Hematopoietic multipotent progenitor cell treated with erythropoietin and hydrocortisone succinate and interleukin-3 and kit ligand, for 4 days (in vitro differentiated cells): ENCODE results near the gene C10orf95.

Source experiments
- DNase-seq: peaks from one replicate; pipeline ENCODE4 v3.0.0-alpha.2; 2015

Gene C10orf95

DNA sequence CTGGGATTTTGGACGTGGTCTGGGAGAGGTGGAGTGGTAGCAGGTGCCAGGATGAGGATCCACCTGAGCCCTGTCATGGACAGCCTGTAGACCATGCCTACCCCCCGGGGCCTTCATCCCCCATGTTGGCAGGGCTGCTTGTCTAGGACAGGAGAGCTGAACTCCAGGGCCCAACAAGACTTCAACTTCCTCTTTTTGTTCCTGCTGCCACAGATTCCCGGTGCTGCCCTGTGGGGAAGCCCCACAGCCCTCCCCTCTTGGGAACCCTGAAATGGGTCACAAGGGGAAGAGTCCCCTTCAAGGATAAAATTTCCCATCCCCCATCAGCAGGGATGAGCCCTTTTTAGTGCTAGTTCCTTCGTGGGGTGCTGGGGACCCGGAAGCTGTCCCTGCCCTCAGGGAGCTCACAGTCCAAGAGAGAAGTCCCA lies 17.7 kb downstream of the C10orf95 start:
- DNase-seq, result peak; percentile 74

DNA sequence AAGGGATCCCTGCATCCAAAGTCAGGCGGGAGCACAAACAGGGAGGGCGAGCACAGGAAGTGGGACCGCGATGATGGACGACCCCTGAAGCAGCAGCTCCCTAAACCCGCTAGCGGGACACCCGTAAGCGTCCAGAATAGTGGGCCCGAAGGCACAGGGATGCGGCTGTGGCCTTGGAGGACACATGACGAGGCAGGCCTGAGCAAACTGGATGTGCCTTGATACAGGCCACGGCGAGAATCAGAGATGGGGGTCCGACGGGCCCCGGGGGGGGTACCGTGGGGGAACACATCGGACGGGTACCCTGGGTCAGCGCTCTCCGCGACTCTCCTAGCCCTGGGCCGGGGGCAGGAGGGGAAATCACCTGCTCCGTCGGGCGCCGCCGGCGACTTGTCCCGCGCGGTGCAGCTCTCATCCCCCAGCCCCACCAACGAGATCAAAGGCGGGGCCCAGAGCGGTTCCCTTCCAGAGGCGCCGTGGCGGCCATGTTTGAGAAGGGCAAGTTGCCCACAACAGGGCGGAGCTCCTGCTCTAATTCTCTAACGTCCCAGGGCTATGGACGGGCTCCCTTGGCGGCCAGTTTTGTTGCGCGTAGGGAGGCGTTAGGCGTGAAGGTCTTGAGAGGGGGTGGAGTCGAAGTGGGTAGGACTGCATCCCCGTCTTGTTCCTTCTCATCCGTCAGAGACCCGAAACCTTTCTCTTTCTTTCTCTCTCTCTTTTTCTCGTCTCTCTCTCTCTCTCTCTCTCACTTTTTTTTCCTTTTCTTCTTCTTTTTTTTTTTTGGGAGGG lies 19.0 kb downstream of the C10orf95 start, which contains the start of gene CUEDC2:
TSS of gene CUEDC2 (minus strand) at position 413 of the 789 bp plus-strand sequence. CDS start 7,386 bp downstream, outside the sequence.
- DNase-seq, result peak; percentile 99

DNA sequence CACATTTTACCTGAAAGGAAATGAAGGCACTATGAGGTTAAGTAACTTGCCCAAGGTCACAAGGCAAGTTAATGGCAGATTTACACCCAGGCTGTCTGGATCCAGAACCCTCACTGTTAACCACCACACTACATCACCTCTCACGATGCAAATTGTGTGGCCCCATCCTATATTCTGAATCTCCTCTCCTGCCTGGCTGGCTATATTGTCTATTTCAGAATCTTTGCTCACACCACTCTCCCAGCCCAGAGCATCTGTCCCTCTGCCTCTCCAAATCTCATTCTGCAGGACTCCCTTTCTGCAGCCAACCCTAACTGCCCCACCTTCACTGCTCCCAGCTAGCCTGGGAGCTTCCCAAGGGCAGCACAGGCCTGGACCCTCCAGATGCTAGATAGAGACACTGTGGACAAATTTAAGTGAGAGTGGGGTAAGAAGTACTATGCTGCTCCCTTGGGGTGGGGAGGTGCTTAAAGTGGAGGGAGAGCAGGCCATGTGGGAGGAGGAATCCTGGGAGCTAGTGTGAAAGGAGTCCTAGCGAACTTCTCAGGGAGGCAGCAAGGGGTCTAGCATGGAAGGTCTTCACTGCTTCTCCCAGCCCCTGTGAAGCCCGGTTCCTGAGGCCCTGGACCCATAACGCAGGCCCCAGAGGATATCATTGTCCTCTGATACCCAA lies 19.8 kb downstream of the C10orf95 start:
- DNase-seq, result peak; percentile 64

DNA sequence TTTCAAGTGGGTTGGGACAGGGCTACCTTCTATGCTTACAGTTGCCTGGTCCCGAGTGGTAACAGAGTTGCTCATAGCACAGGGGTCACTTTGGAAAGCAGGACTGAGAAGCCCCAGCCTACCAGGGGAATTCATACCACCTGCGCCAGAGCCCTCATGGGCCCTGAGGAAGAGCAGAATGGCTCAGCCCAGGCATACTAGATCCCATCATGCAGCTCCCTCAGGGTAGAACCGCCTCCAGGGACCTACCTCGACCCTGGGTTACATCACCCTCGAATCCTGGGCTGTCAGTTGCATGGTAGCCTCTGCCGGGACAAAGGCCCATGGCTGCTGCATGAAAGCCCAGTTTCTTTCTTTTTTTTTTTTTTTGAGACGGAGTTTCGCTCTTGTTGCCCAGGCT lies 21.9 kb downstream of the C10orf95 start:
- no peak for DNase-seq

DNA sequence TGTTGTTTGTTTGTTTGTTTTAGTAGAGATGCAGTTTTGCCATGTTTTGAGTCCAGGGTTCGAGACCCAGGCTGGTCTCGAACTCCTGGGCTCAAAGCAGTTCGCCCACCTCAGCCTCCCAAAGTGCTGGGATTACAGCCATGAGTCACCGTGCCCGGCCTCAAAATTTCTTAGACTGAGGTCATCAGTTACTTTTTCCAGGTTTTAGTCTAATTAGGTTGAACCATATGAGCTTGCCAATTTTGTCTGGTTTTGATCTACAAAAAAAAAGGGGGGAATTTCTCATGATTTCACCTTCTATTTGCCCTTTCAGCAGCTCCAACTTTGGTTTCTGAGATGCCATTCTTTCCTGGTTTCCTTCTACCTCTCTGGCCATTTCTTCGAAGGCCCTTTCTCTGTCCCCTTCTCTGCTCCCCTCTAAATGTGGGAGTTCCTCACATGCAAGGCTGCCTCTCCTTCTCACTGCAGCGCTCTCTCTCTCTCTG lies 24.5 kb downstream of the C10orf95 start:
- no peak for DNase-seq

DNA sequence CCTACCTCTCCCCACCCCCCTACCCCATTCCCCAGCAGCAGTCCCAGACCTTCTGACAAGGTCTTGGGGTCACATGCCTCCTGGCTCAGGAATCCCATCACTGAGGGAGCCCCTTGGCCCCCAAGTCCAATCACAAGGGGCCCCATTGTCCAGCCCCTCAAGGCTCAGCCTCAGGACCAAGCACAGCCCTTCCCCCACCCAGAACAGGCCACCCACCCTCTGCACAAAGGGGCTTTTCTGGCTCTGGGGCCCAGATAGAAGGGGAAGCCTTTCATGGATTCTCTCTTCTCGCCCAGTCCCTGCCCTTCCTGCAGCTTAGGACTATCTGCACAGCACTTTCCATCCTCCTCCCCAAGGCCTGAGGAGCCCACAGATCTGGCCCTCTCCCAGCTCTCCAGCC lies 25.9 kb downstream of the C10orf95 start:
- no peak for DNase-seq

DNA sequence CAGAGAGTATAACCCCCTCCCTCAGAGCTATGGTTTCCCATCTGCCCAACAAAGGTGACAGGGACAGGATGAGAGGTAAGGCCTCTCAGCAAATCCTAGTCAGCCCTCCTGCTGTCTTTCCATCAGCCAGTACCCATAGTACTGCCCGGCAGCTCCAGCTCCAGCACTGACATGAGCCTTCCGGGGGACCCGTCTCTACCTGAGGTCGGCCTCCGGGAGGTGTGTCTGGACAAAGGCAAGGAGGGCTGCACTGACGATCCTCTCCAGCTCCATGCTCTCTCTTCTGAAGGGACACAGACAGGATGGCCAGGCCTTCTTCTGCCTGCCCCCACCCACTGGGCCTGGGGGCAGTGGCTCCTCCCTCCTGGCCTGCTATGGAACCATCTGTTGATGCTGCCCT lies 26.4 kb downstream of the C10orf95 start:
- DNase-seq, result no peak

DNA sequence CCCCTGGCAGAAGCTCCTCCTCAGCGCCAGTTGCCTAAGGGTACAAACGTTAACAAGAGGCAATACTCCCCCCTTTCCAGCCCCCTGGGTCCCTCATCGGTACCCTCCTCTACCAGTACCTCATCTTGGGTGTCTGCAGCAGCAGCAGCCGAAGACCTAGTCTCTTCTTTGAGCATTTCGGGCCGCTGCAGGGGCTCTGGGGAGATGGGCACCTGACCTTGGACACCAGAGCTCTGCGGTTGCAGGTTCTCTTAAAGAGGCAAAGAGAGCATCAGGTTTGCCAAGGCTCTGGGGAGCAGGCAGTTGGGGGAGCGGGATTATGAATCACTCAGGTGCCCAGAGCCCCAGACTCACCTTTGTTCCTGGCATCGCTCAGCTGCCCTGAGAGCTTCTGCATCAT lies 27.2 kb downstream of the C10orf95 start:
- DNase-seq, result no peak

DNA sequence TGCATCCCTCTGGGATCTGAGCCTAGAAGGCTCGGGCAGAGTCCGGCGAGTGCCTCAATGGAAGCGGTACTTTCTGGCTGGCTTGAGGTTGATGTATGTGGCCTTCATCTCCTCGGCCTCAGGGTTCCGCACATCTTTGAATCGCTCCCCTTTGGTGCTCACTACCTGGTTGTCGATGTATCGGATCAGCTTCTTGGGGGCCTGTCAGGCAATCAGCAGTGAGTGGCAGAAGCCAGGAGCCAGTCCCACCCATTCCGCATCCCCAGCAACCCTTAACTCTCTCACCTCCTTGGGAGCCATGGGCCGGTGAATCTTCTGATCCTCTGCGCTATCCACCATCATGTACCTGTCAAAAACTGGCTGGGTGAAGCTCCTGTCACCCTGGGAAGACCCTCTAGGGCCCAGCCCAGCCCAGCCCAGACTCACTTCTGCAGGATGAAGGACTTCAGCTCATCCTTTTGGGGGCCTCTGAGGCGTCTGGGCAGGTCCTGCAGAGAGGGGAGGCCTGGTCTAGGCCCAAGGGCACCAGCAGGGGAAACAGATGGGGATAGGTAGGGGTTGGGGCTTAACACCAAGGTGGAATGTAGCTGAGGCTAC lies 27.9 kb downstream of the C10orf95 start:
- DNase-seq, result no peak

DNA sequence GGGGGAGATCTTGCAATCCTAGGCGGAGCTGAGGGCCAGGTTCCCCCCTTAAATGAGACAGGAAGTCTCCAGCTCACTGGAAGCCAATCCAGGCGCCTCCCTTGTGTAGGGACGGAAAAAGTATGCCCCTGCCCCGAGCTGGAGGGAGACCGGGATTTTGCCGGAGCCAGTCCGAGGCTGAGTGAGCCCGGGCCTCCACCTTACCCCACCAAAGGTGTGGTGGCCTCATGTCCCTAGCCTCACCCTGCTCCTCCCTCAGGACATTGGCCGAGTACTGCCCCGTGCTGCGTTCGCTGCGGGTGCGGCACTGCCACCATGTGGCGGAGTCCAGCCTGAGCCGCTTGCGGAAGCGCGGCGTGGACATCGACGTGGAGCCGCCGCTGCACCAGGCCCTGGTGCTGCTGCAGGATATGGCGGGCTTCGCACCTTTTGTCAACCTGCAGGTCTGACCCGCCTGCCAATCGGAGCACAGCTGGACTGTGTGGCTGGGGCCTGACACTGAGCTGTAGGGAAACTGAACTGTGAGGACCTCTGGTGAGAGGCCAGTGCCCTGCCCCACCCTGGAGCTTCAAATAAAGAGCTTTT lies 28.7 kb downstream of the C10orf95 start:
- DNase-seq, result peak; percentile 89

DNA sequence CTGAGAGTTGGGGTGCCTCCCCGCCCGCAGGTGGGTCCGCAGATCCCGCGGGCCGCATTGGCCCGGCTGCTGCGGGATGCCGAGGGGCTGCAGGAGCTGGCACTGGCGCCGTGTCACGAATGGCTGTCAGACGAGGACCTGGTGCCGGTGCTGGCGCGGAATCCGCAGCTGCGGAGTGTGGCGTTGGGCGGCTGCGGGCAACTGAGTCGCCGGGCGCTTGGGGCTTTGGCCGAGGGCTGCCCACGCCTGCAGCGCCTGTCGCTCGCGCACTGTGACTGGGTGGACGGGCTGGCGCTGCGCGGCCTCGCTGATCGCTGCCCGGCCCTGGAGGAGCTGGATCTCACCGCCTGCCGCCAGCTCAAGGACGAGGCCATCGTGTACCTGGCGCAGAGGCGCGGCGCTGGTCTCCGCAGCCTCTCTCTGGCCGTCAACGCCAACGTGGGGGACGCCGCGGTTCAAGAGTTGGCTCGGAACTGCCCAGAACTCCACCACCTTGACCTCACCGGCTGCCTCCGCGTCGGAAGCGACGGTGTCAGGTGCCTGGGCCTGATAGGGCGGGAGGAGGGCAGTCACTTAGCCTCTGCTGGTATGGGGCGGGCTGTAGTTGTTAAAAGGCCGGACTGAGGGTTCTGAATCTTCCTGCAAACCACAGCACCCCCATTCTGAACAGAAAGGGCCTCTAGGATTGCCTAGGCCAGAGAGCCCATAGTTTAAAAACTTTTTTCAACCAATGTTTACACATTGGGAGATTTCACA lies 29.4 kb downstream of the C10orf95 start:
- DNase-seq, result peak; percentile 81

DNA sequence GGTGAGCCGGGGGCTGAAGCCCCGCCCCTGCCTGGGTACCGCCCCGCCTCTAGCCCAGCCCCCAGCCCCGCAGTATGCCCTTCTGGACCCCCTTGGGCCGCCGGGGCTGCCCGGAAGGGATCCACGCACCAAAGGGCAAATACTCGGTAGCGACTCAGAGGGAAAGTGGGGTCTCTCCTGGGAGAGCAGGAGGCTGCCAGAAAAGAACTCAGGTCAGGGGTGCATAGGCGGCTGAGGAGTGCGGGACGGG lies 29.9 kb downstream of the C10orf95 start:
- DNase-seq, result no peak

DNA sequence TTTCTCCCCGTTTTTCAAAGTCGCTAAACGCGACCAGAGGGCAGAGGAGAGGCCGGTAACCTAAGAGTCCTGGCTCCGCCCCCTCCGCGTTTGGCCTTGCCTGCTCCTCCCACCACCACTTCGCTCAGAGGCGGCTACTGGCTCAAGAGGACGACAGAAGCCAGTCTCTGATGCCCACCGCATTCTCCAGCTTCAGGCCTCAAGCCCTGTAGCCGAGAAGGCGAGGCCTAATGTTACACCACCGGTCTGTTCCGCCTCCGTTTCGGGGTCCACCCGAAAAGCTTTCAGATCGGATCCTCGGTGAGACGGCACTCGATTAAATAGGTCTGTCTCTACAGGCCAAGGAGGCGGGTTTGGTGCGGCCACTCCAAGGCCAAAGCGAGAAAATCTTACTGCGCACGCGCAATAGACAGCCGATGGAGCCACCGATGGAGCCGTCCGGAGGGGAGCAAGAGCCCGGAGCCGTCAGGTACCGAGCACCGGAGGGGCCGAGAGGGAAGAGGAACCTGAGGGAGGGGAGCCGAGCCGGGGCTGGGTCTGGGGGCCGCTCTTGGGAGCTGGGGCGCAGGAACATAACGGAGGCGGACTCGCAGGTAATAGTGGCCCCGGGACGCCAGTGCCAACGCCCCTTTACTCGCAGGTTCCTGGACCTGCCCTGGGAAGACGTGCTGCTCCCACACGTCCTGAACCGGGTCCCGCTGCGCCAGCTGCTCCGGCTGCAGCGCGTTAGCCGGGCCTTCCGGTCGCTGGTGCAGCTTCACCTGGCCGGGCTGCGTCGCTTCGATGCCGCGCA lies 30.4 kb downstream of the C10orf95 start, which contains the start of gene FBXL15:
TSS of gene FBXL15 (plus strand) at position 123 of the 793 bp plus-strand sequence. CDS start at position 417, 294 bp downstream.
- peak; percentile 99 for DNase-seq

DNA sequence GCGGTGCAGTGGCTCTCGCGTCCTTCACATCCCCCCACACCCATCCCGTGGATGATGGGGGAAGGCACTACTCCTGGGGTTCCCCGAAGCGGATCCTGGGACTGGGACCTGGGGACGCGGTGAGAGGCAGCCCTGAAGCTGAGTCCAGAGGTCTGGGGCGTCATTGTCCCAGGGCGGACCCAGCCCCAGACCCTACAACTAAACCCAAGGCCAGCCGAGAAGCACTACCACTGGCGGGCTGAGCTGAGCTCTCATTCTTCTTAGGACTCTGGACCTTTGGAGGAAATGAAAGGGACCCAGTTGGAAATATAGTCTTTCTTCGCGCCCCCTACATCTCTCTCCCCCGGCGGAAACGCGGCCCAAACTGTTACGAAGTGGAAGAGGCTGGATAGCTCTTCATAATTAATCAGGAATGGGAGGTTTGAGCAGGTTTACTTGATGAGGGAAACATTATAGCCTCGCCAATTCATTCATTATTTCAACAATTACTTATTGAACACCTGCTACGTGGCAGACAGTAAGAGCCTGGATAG lies 31.1 kb downstream of the C10orf95 start:
- no peak for DNase-seq

DNA sequence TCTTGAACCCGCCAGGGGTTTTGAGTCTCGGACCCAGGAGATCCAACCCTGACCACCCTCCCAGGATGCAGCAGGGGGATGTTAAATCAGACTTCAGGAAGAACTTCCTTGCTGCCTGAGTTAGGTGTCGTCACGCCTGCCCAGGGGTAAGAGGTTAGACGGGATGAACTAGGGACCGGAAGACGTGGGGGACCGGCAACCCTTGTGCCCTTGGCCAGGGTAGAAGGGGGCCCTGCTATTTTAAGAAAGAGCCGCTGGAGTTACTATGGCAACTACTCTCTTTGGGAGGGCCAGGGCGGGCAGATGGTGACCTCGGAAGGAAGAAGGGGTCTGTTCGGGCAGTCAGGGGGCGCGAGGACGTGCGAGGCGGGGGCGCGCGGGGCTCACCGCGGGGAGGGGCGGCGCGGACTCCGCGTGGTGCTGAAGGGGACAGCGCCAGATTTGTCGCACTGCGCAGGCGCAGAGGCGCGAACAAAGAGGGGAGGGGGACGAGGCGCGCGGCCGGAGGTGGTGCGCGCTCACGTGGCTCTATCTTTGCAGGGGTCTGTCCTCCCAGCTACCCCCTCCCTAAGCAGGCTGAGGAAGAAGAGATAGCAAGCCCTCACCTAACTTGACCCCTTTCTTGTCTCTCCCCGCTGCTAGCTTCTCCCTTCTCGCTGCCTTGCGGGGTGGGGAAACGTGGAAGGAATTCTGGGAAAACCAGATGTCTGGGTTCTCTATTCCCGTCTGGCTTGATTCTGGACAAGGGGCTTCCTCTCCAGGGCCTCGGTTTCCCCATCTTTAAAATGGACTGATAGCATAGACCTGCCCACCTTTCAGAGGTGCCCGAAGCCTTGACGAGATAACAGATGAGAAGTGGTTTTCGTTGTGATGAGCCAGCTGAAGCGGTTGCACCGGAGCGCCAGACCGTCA lies 31.8 kb downstream of the C10orf95 start:
- DNase-seq, result peak; percentile 77

DNA sequence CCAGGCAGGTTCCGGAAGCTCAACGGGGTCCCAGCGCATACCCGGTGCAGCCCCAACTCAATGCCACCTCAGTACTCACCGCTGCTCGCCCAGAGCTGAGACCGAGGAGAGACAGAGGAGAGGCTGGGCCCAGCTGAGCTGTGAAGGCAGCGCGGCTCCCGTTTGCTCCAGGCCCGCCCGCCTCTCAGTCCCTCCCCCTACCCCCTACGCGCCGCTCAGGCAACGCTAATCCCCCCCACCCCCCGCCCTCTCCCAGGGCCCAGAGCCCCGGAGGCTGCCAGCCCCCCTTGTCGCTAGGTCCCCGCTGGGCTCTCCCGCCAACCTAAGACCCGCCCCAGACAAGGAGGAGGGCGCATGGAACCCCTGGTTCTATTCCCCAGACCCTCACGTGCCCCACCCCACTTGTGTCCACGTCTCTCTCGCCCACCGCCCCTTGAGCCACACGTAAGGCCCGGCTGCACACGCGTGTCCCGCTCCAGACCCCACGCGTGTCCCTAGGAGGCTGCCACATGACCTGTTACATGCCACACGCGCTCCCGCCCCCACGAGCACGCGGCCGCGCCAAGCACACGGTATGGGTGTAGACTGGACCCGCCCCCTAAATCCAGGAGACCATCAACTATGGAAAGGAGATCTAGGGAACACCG lies 32.6 kb downstream of the C10orf95 start, which contains the start of gene PSD:
TSS of gene PSD (minus strand) at position 164 of the 647 bp plus-strand sequence. CDS start 1,747 bp downstream, outside the sequence.
- DNase-seq, result no peak

DNA sequence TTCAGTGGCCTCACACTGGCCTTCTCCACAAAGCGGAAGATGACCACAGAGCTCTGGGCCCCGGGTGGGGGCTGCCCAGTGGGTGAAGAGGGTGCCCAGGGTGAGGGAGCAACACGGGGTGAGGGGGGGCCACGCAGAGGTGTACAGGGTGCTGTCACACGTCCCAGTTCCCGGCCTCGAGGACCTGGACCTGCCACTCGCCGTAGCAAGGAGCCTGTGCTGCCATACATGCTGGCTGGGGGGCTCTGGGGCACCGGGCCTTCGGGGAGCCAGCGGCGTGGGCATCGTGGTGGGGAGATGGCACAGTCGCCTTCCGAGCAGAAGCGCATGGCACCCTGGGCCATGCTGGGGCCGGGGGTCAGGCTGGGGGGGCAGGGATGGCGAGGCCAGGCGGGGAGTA lies 34.6 kb downstream of the C10orf95 start:
- no peak for DNase-seq

DNA sequence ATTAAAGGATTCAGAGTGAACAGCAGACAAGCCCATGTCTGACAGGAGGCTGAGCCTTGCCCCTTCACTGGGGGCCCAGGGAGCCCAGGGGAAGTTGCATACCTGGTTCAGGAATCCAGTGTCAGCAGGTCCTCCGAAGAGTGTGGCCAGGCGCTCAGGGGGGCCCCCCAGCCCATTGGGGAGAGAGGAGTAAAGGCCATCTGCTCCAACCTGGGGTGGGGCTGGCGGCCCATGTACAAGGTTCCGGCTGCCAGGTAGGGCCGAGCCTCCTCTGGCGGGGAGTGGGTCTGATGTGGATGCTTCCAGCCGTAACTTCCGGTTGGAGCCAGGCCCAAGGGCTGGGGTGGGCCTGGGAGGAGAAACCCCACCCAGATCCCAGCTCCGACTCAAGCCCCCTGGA lies 35.1 kb downstream of the C10orf95 start:
- no peak for DNase-seq

DNA sequence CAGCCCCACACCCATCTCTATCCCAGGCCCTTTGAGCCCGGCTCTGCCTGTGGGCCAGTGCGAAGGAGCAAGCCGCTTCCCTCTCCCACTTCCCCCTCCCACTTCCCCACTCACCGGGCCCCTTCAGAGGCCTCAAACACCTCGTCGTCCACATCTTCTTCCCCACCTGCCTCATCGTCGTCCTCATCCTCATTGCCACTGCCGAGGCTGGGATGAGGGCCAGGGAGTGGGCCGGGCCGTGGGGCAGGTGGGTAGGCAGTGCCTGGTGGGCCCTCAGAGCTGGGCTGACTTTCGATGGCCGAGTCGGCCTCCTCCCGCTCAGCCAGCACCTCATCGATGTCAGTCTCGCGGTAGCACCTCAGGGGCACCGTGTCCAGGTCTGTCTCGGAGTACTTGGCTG lies 36.6 kb downstream of the C10orf95 start:
- no peak for DNase-seq
